ENCODE data around the gene COX4I2.

GRCh38 chr20:31633339-31633914 is 4.3 kb upstream of the COX4I2 start:
- TF ChIP-seq EZH2 (IDR thresholded peaks at IDR 0.05; ENCODE audit: borderline replicate concordance, low read depth, low read length, severe bottlenecking) (no peak), CTCF (IDR thresholded peaks at IDR 0.05; ENCODE audit: extremely low read depth in 1 of 2, insufficient read depth in 1 of 2, low read depth in 1 of 2, low read length in 2 of 2) (no peak), MYC (IDR thresholded peaks at IDR 0.05; ENCODE audit: low read depth, low read length) (no peak), GATA2 (IDR thresholded peaks at IDR 0.05; ENCODE audit: insufficient read depth, insufficient read length, low read depth, low read length) (no peak), POLR2AphosphoS5 (IDR thresholded peaks at IDR 0.05; ENCODE audit: insufficient read depth, low read depth, low read length) (no peak), POLR2A (IDR thresholded peaks at IDR 0.05; ENCODE audit: low read depth, low read length) (no peak), JUN (IDR thresholded peaks at IDR 0.05; ENCODE audit: borderline replicate concordance, insufficient read depth, insufficient read length, low read depth) (no peak)
